ENCODE measurements around the gene DLGAP1.

DLGAP1 gene

DNA sequence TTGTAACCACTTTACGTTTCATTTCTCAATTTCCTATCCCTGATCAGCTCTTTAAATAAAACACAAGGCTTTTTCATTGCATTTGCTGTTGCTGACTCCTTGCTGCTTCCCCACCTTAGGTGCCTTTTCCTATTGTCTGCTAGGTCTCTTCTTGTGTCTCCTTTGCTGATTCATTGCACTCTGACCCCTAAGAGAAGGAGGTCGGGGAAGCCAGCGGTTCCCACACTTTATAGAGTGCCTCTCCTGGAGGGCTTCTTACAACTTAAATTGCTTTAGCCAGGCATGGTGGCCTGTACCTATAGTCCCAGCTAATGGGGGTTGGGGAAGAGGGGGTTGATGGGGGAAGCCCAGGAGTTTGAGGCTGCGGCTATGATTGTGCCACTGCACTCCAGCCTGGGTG is 495.0 kb downstream of the DLGAP1 start:
- H3K4me3 ChIP-seq (ENCODE audit: low read depth, low read length), result no peak overlapping the region
- DNase-seq (ENCODE audit: low read depth), result no peak
- TF ChIP-seq, protein P1, sequence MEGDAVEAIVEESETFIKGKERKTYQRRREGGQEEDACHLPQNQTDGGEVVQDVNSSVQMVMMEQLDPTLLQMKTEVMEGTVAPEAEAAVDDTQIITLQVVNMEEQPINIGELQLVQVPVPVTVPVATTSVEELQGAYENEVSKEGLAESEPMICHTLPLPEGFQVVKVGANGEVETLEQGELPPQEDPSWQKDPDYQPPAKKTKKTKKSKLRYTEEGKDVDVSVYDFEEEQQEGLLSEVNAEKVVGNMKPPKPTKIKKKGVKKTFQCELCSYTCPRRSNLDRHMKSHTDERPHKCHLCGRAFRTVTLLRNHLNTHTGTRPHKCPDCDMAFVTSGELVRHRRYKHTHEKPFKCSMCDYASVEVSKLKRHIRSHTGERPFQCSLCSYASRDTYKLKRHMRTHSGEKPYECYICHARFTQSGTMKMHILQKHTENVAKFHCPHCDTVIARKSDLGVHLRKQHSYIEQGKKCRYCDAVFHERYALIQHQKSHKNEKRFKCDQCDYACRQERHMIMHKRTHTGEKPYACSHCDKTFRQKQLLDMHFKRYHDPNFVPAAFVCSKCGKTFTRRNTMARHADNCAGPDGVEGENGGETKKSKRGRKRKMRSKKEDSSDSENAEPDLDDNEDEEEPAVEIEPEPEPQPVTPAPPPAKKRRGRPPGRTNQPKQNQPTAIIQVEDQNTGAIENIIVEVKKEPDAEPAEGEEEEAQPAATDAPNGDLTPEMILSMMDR (IDR thresholded peaks at IDR 0.05; ENCODE audit: insufficient read depth, low read depth, low read length, missing control alignments), result no peak

DNA sequence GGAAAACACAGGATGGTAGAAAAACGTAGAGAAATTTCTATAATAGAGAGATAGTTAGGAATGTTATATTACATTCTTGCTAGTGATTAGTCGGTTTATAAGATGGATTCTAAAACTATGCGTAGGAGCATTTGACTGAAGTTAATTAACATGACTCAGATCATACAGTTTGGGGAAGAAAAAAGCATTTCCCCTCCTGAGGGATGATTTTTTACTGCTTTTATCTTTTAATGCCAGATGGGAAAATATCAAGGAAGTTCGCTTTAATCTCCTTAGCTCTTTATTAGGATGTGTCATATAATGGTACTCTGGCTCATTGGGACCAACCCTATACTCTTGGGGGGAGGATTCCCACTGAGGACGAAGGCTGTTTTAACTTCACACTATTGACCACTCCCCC is 503.1 kb downstream of the DLGAP1 start:
- H3K4me3 ChIP-seq (ENCODE audit: low read depth, low read length), result no peak overlapping the region
- TF ChIP-seq, protein P1 (IDR thresholded peaks at IDR 0.05; ENCODE audit: insufficient read depth, low read depth, low read length, missing control alignments), result no peak
- DNase-seq (ENCODE audit: low read depth), result no peak

DNA sequence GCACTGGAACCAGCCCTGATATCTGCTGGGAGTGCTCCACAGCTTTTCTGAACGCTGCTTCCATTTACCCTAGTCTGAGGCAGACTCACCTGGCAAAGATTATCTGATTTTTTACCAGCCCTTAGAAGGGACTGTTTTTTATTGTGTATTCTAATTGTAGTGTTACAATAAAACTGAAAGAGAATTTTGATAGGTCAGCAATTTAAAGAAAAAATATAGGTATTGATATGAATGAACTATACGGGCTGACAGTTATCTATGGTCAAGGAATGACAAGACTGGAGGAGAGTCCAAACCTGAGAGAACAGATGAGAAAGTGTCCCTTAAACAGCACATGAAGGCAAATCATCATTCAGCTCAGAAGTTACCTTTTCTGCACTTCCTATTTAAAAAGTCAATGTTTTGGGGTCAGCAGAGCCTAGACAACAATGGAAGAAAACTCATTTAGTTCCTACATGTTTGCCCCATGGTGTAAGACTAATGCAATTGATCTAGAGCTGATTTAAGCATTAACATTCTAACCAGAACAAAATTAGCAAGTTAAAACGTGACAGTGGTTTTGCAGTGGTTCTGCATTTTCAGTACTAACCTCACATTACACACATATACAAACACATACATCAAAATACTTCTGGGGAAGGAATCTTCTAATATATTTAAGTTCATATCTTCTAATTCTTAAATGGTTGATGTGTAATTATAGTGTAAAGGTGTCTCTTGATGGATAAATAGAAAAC is 504.3 kb downstream of the DLGAP1 start:
- no peak overlapping the region for H3K4me3 ChIP-seq (ENCODE audit: low read depth, low read length)
- TF ChIP-seq, protein P1 (IDR thresholded peaks at IDR 0.05; ENCODE audit: insufficient read depth, low read depth, low read length, missing control alignments), result no peak
- no peak for DNase-seq (ENCODE audit: low read depth)

DNA sequence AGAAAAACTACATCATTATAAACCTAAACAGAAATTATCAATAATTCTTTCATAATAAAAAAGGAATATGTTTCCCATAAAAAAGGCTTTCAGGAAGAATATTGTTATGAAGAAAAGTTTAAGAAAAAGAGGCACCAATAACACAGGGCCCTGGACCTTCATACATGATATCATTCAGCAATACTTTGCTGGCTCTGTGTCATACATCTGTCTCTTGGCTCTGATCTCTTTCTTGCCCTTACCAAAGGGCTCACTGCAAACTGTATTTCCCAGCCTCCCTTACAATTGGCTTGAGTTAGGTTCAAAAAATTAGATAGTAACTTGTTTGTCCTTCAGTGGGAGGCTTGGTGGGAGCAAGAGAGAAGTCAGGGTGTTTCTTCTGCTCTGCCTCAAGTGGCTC is 506.1 kb downstream of the DLGAP1 start:
- H3K4me3 ChIP-seq (ENCODE audit: low read depth, low read length), result no peak overlapping the region
- no peak for DNase-seq (ENCODE audit: low read depth)
- TF ChIP-seq, protein P1 (IDR thresholded peaks at IDR 0.05; ENCODE audit: insufficient read depth, low read depth, low read length, missing control alignments), result no peak

DNA sequence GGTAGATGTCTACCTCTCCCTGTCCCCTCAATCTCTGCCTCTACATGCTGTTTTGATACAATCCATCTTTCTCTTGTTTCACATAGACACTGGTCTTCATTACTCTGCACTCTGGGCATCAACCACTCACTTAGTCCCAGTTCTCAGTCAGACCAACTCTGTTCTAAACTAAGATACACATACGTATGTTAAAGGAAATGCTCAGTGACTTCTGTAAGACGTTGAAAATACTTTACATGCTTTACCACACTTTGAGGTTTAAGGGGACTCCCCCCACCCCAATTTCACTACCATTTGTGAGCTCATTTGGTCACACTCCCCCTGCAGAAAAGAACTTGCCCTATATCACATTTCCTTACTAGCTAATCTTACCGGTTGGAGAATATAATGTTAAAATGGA is 507.7 kb downstream of the DLGAP1 start:
- no peak for DNase-seq (ENCODE audit: low read depth)
- TF ChIP-seq, protein P1 (IDR thresholded peaks at IDR 0.05; ENCODE audit: insufficient read depth, low read depth, low read length, missing control alignments), result no peak
- H3K4me3 ChIP-seq (ENCODE audit: low read depth, low read length), result no peak overlapping the region

DNA sequence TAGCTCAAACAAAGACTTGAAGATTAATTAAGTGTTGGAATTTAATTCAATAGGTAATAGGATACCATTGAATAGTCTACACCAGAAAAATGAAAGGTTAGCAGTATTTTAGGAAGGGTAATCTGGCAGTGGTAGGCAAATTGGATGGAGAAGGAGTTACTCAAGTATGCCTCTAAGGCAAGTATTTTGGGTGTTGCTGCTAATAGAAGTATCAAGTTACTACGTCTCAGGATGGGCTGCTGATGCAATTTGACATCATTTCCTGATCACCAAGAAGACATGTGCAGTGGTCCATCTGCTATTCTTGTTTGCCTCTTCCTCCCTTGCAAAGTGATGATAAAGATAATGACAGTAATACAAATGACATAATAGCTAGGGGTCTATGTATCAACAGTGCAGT is 519.8 kb downstream of the DLGAP1 start:
- no peak overlapping the region for H3K4me3 ChIP-seq (ENCODE audit: low read depth, low read length)
- TF ChIP-seq, protein P1 (IDR thresholded peaks at IDR 0.05; ENCODE audit: insufficient read depth, low read depth, low read length, missing control alignments), result no peak
- no peak for DNase-seq (ENCODE audit: low read depth)

DNA sequence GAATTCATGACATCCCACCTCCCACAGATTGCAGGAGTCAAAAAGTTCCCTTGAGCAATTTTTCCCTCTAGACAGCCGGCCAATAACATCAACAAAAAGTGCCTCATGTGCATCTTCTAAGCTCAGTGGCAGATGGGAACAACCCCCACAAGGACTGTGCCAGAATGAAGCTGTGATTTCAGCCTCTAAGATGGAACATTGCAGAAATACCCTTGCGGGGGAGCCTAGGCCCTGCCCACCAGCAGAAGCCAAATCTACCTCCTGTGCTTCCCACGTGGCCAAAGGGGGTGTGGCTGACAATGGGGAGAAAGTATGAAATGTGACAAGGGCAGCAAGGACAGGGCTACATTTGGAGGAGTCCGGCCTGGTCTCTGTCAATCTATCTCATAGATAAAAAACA is 522.8 kb downstream of the DLGAP1 start:
- TF ChIP-seq, protein P1 (IDR thresholded peaks at IDR 0.05; ENCODE audit: insufficient read depth, low read depth, low read length, missing control alignments), result no peak
- no peak for DNase-seq (ENCODE audit: low read depth)
- H3K4me3 ChIP-seq (ENCODE audit: low read depth, low read length), result no peak overlapping the region
